SK-N-SH treated with all-trans-retinoic acid at 6 μM for 48 hours (cell line): ENCODE data around the gene ASB7.

Experiments used
- GLIS3 ChIP-seq: fragments of 250-450 bp; sonication (Bioruptor Pico); IDR thresholded peaks from 2 replicates; pipeline ENCODE4 v1.5.0; 2020; ENCODE audit warnings: mild to moderate bottlenecking, moderate library complexity
- TCF4 ChIP-seq: fragments of 250-450 bp; sonication (Bioruptor Pico); IDR thresholded peaks from 2 replicates; pipeline ENCODE4 v1.8.0; 2021; ENCODE audit warnings: mild to moderate bottlenecking, moderate library complexity, borderline replicate concordance
- ZC3H10 ChIP-seq: fragments of 250-450 bp; sonication (Bioruptor Pico); IDR thresholded peaks from 2 replicates; pipeline ENCODE4 v1.5.1; 2021; ENCODE audit warnings: mild to moderate bottlenecking, moderate library complexity
- ZNF70 ChIP-seq: fragments of 450-650 bp; formaldehyde crosslinking; IDR thresholded peaks from 2 replicates; pipeline ENCODE4 v1.5.0; 2020; ENCODE audit warnings: mild to moderate bottlenecking, moderate library complexity
- TF ChIP-seq, protein P1 (sequence below): fragments of 250-450 bp; sonication (Bioruptor Pico); IDR thresholded peaks from 2 replicates; pipeline ENCODE4 v1.5.1; 2020; ENCODE audit warnings: low read depth, mild to moderate bottlenecking, moderate library complexity
- TF ChIP-seq, protein P2 (sequence below): fragments of 250-450 bp; sonication (Bioruptor Pico); IDR thresholded peaks from 2 replicates; pipeline ENCODE4 v1.8.0; 2020; ENCODE audit warnings: mild to moderate bottlenecking, moderate library complexity, borderline replicate concordance
- TF ChIP-seq, protein P3 (sequence below): fragments of 250-450 bp; sonication (Bioruptor Pico); IDR thresholded peaks from 2 replicates; pipeline ENCODE4 v1.8.0; 2021; ENCODE audit warnings: low read depth, mild to moderate bottlenecking, moderate library complexity, borderline replicate concordance

DNA sequence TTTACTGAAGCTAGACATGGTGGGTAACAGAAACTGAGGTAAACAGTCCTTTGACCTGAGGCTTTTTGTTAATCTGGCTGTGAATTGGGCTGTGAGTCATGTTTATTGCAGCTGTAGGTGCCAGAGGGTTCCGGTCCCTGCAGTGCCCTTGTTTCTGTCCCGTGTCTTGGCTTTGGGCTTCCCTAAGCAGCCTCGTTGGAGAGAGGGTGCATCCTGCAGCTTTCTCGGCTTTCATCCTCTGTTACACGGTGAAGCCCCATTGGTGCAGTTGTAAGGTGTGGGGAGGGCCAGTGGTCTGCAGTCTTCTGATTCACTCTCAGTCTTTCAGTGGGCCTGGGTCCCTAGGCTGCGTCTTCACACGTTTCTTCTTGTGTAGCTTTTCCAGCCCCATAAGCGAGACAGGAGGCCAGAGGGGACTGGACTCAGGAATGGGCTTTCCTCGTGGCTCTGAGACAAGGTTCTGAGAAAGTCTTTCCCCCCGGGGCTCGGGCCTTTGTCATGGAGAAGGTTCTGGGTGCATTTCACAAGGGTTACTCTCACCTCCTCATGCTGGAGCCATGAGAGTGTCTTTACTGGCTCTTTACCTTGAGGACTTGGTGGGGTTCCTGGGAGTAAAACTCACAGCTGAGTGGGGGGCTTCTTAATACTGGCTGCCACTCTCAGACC is 33.1 kb downstream of the ASB7 start:
- TF ChIP-seq TCF4 (CRISPR knock-in tag) (no peak), GLIS3 (no peak), ZNF70 (CRISPR knock-in tag) (no peak), ZC3H10 (CRISPR knock-in tag) (no peak)
- TF ChIP-seq, protein P1, sequence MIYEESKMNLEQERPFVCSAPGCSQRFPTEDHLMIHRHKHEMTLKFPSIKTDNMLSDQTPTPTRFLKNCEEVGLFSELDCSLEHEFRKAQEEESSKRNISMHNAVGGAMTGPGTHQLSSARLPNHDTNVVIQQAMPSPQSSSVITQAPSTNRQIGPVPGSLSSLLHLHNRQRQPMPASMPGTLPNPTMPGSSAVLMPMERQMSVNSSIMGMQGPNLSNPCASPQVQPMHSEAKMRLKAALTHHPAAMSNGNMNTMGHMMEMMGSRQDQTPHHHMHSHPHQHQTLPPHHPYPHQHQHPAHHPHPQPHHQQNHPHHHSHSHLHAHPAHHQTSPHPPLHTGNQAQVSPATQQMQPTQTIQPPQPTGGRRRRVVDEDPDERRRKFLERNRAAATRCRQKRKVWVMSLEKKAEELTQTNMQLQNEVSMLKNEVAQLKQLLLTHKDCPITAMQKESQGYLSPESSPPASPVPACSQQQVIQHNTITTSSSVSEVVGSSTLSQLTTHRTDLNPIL (CRISPR knock-in tag): no peak
- TF ChIP-seq, protein P2, sequence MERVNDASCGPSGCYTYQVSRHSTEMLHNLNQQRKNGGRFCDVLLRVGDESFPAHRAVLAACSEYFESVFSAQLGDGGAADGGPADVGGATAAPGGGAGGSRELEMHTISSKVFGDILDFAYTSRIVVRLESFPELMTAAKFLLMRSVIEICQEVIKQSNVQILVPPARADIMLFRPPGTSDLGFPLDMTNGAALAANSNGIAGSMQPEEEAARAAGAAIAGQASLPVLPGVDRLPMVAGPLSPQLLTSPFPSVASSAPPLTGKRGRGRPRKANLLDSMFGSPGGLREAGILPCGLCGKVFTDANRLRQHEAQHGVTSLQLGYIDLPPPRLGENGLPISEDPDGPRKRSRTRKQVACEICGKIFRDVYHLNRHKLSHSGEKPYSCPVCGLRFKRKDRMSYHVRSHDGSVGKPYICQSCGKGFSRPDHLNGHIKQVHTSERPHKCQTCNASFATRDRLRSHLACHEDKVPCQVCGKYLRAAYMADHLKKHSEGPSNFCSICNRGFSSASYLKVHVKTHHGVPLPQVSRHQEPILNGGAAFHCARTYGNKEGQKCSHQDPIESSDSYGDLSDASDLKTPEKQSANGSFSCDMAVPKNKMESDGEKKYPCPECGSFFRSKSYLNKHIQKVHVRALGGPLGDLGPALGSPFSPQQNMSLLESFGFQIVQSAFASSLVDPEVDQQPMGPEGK (CRISPR knock-in tag): no peak
- TF ChIP-seq, protein P3, sequence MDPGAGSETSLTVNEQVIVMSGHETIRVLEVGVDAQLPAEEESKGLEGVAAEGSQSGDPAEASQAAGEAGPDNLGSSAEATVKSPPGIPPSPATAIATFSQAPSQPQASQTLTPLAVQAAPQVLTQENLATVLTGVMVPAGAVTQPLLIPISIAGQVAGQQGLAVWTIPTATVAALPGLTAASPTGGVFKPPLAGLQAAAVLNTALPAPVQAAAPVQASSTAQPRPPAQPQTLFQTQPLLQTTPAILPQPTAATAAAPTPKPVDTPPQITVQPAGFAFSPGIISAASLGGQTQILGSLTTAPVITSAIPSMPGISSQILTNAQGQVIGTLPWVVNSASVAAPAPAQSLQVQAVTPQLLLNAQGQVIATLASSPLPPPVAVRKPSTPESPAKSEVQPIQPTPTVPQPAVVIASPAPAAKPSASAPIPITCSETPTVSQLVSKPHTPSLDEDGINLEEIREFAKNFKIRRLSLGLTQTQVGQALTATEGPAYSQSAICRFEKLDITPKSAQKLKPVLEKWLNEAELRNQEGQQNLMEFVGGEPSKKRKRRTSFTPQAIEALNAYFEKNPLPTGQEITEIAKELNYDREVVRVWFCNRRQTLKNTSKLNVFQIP (CRISPR knock-in tag): no peak
